22Rv1 (cell line): Measurements from ENCODE around the gene HDHD5.

Experiments
- ZFX ChIP-seq: fragments of 450-650 bp; IDR thresholded peaks from 2 replicates; pipeline ENCODE4 v1.6.1; 2017; ENCODE audit warnings: antibody characterized with exemption, borderline replicate concordance
- TF ChIP-seq, protein P1 (sequence below): fragments of 450-650 bp; IDR thresholded peaks from 2 replicates; pipeline ENCODE4 v1.5.1; 2017; ENCODE audit warnings: mild to moderate bottlenecking

DNA sequence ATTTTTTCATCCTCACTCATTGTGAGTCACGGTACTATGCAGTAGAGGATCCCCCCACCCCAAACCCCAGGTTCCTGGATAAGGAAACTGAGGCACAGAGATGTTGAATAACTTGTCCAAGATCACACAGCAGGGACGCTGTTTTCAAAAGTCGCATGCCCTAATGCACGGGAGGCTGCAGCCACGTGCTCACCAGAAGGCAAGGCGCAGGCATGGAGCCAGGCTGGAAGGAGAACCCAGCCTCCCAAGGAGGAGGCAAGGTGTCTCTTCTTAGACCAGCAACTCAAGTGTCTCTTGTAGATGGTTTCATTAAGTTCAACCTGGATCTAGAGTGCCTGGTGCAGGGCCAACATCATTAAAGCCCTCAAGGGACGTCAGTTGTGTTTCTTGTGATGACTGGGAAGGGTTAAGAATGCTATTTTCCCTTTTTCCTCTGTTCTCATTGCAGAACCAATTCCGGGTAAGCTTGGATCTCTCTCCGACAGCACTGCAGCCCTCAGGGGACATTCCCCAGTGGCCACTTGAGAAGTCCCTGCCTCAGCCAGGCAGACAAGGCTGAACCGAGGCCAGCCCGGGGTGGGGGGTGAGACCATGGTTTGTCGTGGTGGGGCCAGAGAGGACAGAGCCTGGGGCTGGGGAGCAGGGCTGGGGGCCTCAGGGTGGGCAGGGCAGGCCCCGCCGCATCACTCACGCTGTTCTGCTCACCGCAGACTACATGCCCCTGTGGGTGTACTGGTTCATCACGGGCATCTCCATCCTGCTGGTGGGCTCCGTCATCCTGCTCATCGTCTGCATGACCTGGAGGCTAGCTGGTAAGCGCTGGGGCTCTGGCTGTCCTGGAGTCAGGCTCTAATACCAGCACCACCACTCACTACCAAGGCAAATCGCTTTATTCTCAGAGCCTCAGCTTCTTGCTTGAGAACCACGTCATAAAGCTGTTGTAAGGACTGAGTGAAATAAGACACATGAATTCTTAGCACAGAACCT is 53.6 kb downstream of the HDHD5 start:
- TF ChIP-seq, protein P1, sequence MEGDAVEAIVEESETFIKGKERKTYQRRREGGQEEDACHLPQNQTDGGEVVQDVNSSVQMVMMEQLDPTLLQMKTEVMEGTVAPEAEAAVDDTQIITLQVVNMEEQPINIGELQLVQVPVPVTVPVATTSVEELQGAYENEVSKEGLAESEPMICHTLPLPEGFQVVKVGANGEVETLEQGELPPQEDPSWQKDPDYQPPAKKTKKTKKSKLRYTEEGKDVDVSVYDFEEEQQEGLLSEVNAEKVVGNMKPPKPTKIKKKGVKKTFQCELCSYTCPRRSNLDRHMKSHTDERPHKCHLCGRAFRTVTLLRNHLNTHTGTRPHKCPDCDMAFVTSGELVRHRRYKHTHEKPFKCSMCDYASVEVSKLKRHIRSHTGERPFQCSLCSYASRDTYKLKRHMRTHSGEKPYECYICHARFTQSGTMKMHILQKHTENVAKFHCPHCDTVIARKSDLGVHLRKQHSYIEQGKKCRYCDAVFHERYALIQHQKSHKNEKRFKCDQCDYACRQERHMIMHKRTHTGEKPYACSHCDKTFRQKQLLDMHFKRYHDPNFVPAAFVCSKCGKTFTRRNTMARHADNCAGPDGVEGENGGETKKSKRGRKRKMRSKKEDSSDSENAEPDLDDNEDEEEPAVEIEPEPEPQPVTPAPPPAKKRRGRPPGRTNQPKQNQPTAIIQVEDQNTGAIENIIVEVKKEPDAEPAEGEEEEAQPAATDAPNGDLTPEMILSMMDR, result no peak
- TF ChIP-seq ZFX, result no peak
